Motor neuron (in vitro differentiated cells): ENCODE data around the gene UIMC1. TPM values are rescaled to one million over a fixed set of nuclear protein-coding genes. Genes with fewer than 3 reads are reported as not detected.
A peak's percentile ranks its signal among the peaks of the same experiment; 100 is the strongest.

Experiments
- ATAC-seq, 8 experiments: fragments of 200-7000 bp; cut with Tn5 transposase; replicated peaks in 6 of 8; 2 replicates each; pipeline ENCODE4 v1.8.0; 2021; ENCODE audit warnings: mild to moderate bottlenecking in 8 of 8, moderate library complexity in 8 of 8
- H3K27ac ChIP-seq, 2 donors: fragments of 250-450 bp; sonication (Bioruptor Pico); 2 replicates each; pipeline ENCODE4 v1.9.0; 2021; ENCODE audit warnings: antibody characterized with exemption in 2 of 2, mild to moderate bottlenecking in 2 of 2, moderate library complexity in 1 of 2
- H3K4me1 ChIP-seq, 2 donors: fragments of 250-450 bp; sonication (Bioruptor Pico); replicated peaks in 1 of 2; 2 replicates each; pipeline ENCODE4 v1.6.1; 2021; ENCODE audit warnings: antibody characterized with exemption in 2 of 2, mild to moderate bottlenecking in 2 of 2, moderate library complexity in 1 of 2
- H3K4me3 ChIP-seq, 5 donors: fragments of 250-450 bp; sonication (Bioruptor Pico); 2 replicates each; pipeline ENCODE4 v1.9.0; 2021; ENCODE audit warnings: antibody characterized with exemption in 5 of 5, mild to moderate bottlenecking in 5 of 5, moderate library complexity in 4 of 5
- WGBS, 10 experiments: fragments of 450-650 bp; shearing (Covaris generic); methylation state at CpG; one replicate each; pipeline ENCODE4 v1.0.0; 2022; 5-methylcytosine and 5-hydroxymethylcytosine counted together
- in situ Hi-C, 9 experiments: fragments of 400-800 bp; cut with MboI; loops; one replicate each; pipeline ENCODE4 v1.15.0; 2021; ENCODE audit warnings: low sequenced_read_pairs in 9 of 9, low pct_unique_long_range_greater_than_20kb in 2 of 9; ENCODE audit not compliant: unreplicated experiment in 9 of 9
- total RNA-seq, 8 experiments: library from RNA; unstranded; fragments of 300-600 nt; gene quantifications; 2 replicates each; pipeline versions ENCODE4 v1.2.3 to v1.2.4, GENCODE V29; 2022

Gene UIMC1
- total RNA-seq, 8 experiments from 2014 or later, result 28.4 to 47.1 (median 36.0) TPM

- WGBS, 10 experiments, result 89 to 100% (median 96%) methylated on average over 1 to 7 of the region's 7 CpGs; no CpG with 5 or more reads in 2 of the 10 experiments
- Histone ChIP-seq H3K27ac (no peak overlapping the region), H3K4me1 (no peaks in the 10 kb centered on the region), H3K4me3 (no peak overlapping the region)
- in situ Hi-C loops, result no loop called here
- no peak for ATAC-seq
Observed at GRCh38 chr5:176980818-176981217, 25.8 kb downstream of the UIMC1 start.

GRCh38 chr5:176979669-176980068 lies 26.9 kb downstream of the UIMC1 start:
- no peak for ATAC-seq
- 68 to 100% (median 92%) methylated on average over 2 to 3 of the region's 3 CpGs; no CpG with 5 or more reads in 4 of the 10 experiments for WGBS, 10 experiments
- in situ Hi-C loops, result no loop called here
- no peaks in the 10 kb centered on the region for H3K4me1 ChIP-seq
- H3K27ac ChIP-seq, result no peak overlapping the region
- H3K4me3 ChIP-seq, result no peak overlapping the region

GRCh38 chr5:176965633-176966032 lies 40.9 kb downstream of the UIMC1 start:
- WGBS, 10 experiments, result 43 to 100% (median 83%) methylated on average over 1 of the region's 1 CpG; no CpG with 5 or more reads in 2 of the 10 experiments
- no peaks in the 10 kb centered on the region for H3K4me1 ChIP-seq
- H3K27ac ChIP-seq, result no peak overlapping the region
- in situ Hi-C loops, result loop anchor here in 2 of 9 experiments (25.0 kb wide), 1 partner anchor 303 kb away; no protein-coding TSS in a partner anchor
- ATAC-seq, result no peak
- H3K4me3 ChIP-seq, result no peak overlapping the region

- no peak overlapping the region for H3K27ac ChIP-seq
- 87% methylated on average over 3 of the region's 3 CpGs; no CpG with 5 or more reads in 9 of the 10 experiments for WGBS, 10 experiments
- H3K4me3 ChIP-seq, result no peak overlapping the region
- in situ Hi-C loops, result loop anchor here in 2 of 9 experiments (25.0 kb wide), 1 partner anchor 297 kb away; no protein-coding TSS in a partner anchor
- H3K4me1 ChIP-seq, result no peaks in the 10 kb centered on the region
- peak in 4 of 8 experiments; percentile 35 to 57 (median 43) for ATAC-seq
Observed at GRCh38 chr5:176959051-176959450, 47.5 kb downstream of the UIMC1 start.

- H3K27ac ChIP-seq, result no peak overlapping the region
- H3K4me1 ChIP-seq, result no peaks in the 10 kb centered on the region
- no peak for ATAC-seq
- in situ Hi-C loops, result loop anchor here in 2 of 9 experiments (25.0 kb wide), 1 partner anchor 294 kb away; no protein-coding TSS in a partner anchor
- WGBS, 10 experiments, result 38 to 100% (median 100%) methylated on average over 1 of the region's 1 CpG; no CpG with 5 or more reads in 5 of the 10 experiments
- no peak overlapping the region for H3K4me3 ChIP-seq
Observed at GRCh38 chr5:176956756-176957155, 49.8 kb downstream of the UIMC1 start.

GRCh38 chr5:176955895-176956294 lies 50.7 kb downstream of the UIMC1 start:
- no peak for ATAC-seq
- in situ Hi-C loops, result loop anchor here in 2 of 9 experiments (25.0 kb wide), 1 partner anchor 294 kb away; no protein-coding TSS in a partner anchor
- H3K27ac ChIP-seq, result no peak overlapping the region
- no peak overlapping the region for H3K4me3 ChIP-seq
- H3K4me1 ChIP-seq, result no peaks in the 10 kb centered on the region

- WGBS, 10 experiments, result 55 to 100% (median 90%) methylated on average over 1 to 2 of the region's 2 CpGs; no CpG with 5 or more reads in 3 of the 10 experiments
- no peak overlapping the region for H3K4me3 ChIP-seq
- peaks cover 0 to 2% of the 10 kb centered on the region in 2 donors for H3K4me1 ChIP-seq
- ATAC-seq, result peak in 2 of 8 experiments; percentile 43 to 51
- in situ Hi-C loops, result loop anchor here in 2 of 9 experiments (25.0 kb wide), 1 partner anchor 292 kb away; no protein-coding TSS in a partner anchor
- no peak overlapping the region for H3K27ac ChIP-seq
Observed at GRCh38 chr5:176954050-176954449, 52.5 kb downstream of the UIMC1 start.

GRCh38 chr5:176952531-176953193 lies 53.9 kb downstream of the UIMC1 start:
- H3K4me1 ChIP-seq, result peaks cover 0 to 3% of the 10 kb centered on the region in 2 donors
- H3K27ac ChIP-seq, result no peak overlapping the region
- no peak overlapping the region for H3K4me3 ChIP-seq
- WGBS, 10 experiments, result 88 to 100% (median 93%) methylated on average over 1 to 7 of the region's 7 CpGs; no CpG with 5 or more reads in 1 of the 10 experiments
- ATAC-seq, result no peak
- in situ Hi-C loops, result loop anchor here in 2 of 9 experiments (25.0 kb wide), 1 partner anchor 290 kb away; no protein-coding TSS in a partner anchor

- WGBS, 10 experiments, result 50 to 100% (median 67%) methylated on average over 1 of the region's 1 CpG; no CpG with 5 or more reads in 3 of the 10 experiments
- Histone ChIP-seq H3K4me3 (no peak overlapping the region), H3K27ac (no peak overlapping the region), H3K4me1 (peaks cover 0 to 3% of the 10 kb centered on the region in 2 donors)
- no peak for ATAC-seq
- in situ Hi-C loops, result no loop called here
Observed at GRCh38 chr5:176948458-176948857, 58.1 kb downstream of the UIMC1 start.

GRCh38 chr5:176947847-176948246 lies 58.7 kb downstream of the UIMC1 start:
- in situ Hi-C loops, result no loop called here
- Histone ChIP-seq H3K4me3 (no peak overlapping the region), H3K27ac (no peak overlapping the region), H3K4me1 (peaks cover 0 to 3% of the 10 kb centered on the region in 2 donors)
- 67 to 100% (median 100%) methylated on average over 1 to 2 of the region's 2 CpGs; no CpG with 5 or more reads in 3 of the 10 experiments for WGBS, 10 experiments
- no peak for ATAC-seq

- H3K4me3 ChIP-seq, result no peak overlapping the region
- 0 to 57% (median 48%) methylated on average over 1 to 2 of the region's 2 CpGs; no CpG with 5 or more reads in 1 of the 10 experiments for WGBS, 10 experiments
- H3K27ac ChIP-seq, result no peak overlapping the region
Observed at GRCh38 chr5:176944268-176944667, 62.3 kb downstream of the UIMC1 start.

GRCh38 chr5:176943816-176944215 lies 62.8 kb downstream of the UIMC1 start:
- Histone ChIP-seq H3K4me1 (no peaks in the 10 kb centered on the region), H3K4me3 (no peak overlapping the region), H3K27ac (no peak overlapping the region)
- ATAC-seq, result no peak
- WGBS, 10 experiments, result 0 to 71% (median 50%) methylated on average over 1 of the region's 1 CpG; no CpG with 5 or more reads in 3 of the 10 experiments
- in situ Hi-C loops, result no loop called here

More at GRCh38 chr5:176944268-176944667, 62.3 kb downstream of the UIMC1 start:
- peak in 1 of 8 experiments; percentile 48 for ATAC-seq
- peaks cover 0 to 3% of the 10 kb centered on the region in 2 donors for H3K4me1 ChIP-seq
- in situ Hi-C loops, result no loop called here

- no peaks in the 10 kb centered on the region for H3K4me1 ChIP-seq
- no peak overlapping the region for H3K4me3 ChIP-seq
- ATAC-seq, result no peak
- in situ Hi-C loops, result no loop called here
- no peak overlapping the region for H3K27ac ChIP-seq
- WGBS, 10 experiments, result 86 to 100% (median 94%) methylated on average over 2 to 9 of the region's 9 CpGs; no CpG with 5 or more reads in 2 of the 10 experiments
Observed at GRCh38 chr5:176941951-176942350, 64.6 kb downstream of the UIMC1 start.
